Large intestine (tissue), 1 donor: ENCODE data around the gene PSG7. TPM values are rescaled to one million over a fixed set of nuclear protein-coding genes. Genes with fewer than 3 reads are reported as not detected.

Experiments used
- polyA plus RNA-seq: library from polyadenylated mRNA; unstranded; fragments of 120-200 nt; gene quantifications from one replicate; pipeline ENCODE4 v1.2.1, GENCODE V29; 2013

PSG7 gene
- polyA plus RNA-seq, 1 donor = not detected

Other genes with a start within 250 kb of the PSG7 start
- not detected for gene PSG3, start 196.7 kb downstream of the PSG7 start, polyA plus RNA-seq
- gene PSG8, start 171.5 kb downstream of the PSG7 start, polyA plus RNA-seq = not detected
- gene PSG1, start 57.5 kb downstream of the PSG7 start, polyA plus RNA-seq = 0.06 TPM
- not detected for gene PSG6, start 19.3 kb downstream of the PSG7 start, polyA plus RNA-seq
- gene PSG11, start 89.3 kb upstream of the PSG7 start, polyA plus RNA-seq = not detected
- gene PSG2, start 145.5 kb upstream of the PSG7 start, polyA plus RNA-seq = not detected
- not detected for gene PSG5, start 249.3 kb upstream of the PSG7 start, polyA plus RNA-seq